Measurements from ENCODE around the gene CLIC5.

The CLIC5 gene

GRCh38 chr6:45946887-45947286 is 68.8 kb downstream of the CLIC5 start:
- DNase-seq (ENCODE audit: low read depth), result peak; percentile 65
- H3K4me3 ChIP-seq (ENCODE audit: control insufficient read depth, low read depth, low read length), result no peak overlapping the region
- no peak for TF ChIP-seq CTCF (conservative IDR thresholded peaks at IDR 0.05; ENCODE audit: control insufficient read depth, insufficient read depth, low read depth, low read length)

GRCh38 chr6:45946352-45946751 is 69.3 kb downstream of the CLIC5 start:
- no peak overlapping the region for H3K4me3 ChIP-seq (ENCODE audit: control insufficient read depth, low read depth, low read length)
- DNase-seq (ENCODE audit: low read depth), result peak; percentile 92
- TF ChIP-seq CTCF (conservative IDR thresholded peaks at IDR 0.05; ENCODE audit: control insufficient read depth, insufficient read depth, low read depth, low read length), result peak; percentile 72

- no peak for DNase-seq (ENCODE audit: low read depth)
- TF ChIP-seq CTCF (conservative IDR thresholded peaks at IDR 0.05; ENCODE audit: control insufficient read depth, insufficient read depth, low read depth, low read length), result no peak
- H3K4me3 ChIP-seq (ENCODE audit: control insufficient read depth, low read depth, low read length), result no peak overlapping the region
Measured at GRCh38 chr6:45942953-45943352, 72.7 kb downstream of the CLIC5 start.

GRCh38 chr6:45933855-45934254 is 81.8 kb downstream of the CLIC5 start:
- H3K4me3 ChIP-seq (ENCODE audit: control insufficient read depth, low read depth, low read length), result no peak overlapping the region
- no peak for TF ChIP-seq CTCF (conservative IDR thresholded peaks at IDR 0.05; ENCODE audit: control insufficient read depth, insufficient read depth, low read depth, low read length)
- DNase-seq (ENCODE audit: low read depth), result no peak

GRCh38 chr6:45931232-45931631 is 84.4 kb downstream of the CLIC5 start:
- H3K4me3 ChIP-seq (ENCODE audit: control insufficient read depth, low read depth, low read length), result no peak overlapping the region
- no peak for DNase-seq (ENCODE audit: low read depth)
- TF ChIP-seq CTCF (conservative IDR thresholded peaks at IDR 0.05; ENCODE audit: control insufficient read depth, insufficient read depth, low read depth, low read length), result no peak

GRCh38 chr6:45930420-45931040 is 85.1 kb downstream of the CLIC5 start:
- no peak overlapping the region for H3K4me3 ChIP-seq (ENCODE audit: control insufficient read depth, low read depth, low read length)
- peak; percentile 99 for TF ChIP-seq CTCF (conservative IDR thresholded peaks at IDR 0.05; ENCODE audit: control insufficient read depth, insufficient read depth, low read depth, low read length)
- peak; percentile 66 for DNase-seq (ENCODE audit: low read depth)
